GM12864 (cell line): ENCODE data around the gene UNC79.
A peak's percentile ranks its signal among the peaks of the same experiment; 100 is the strongest.

ENCODE experiments used
- DNase-seq: peaks from one replicate; pipeline ENCODE4 v3.0.0-alpha.2; 2011; ENCODE audit warnings: low read depth
- H3K4me3 ChIP-seq: 2 replicates; pipeline ENCODE4 v1.5.1; 2011; ENCODE audit warnings: mild to moderate bottlenecking, low read depth, low read length, control low read depth
- CTCF ChIP-seq: IDR thresholded peaks from 2 replicates; pipeline ENCODE4 v1.5.1; 2011; ENCODE audit warnings: low read depth, mild to moderate bottlenecking, moderate library complexity, low read length, control low read depth, inconsistent platforms; ENCODE audit errors: missing control alignments

UNC79 gene

GRCh38 chr14:93606091-93606490, 175.4 kb downstream of the UNC79 start:
- TF ChIP-seq CTCF = no peak
- H3K4me3 ChIP-seq = no peak overlapping the region
- DNase-seq = no peak

- TF ChIP-seq CTCF = peak; percentile 61
- H3K4me3 ChIP-seq = no peak overlapping the region
- DNase-seq = peak; percentile 7
These were observed 188.5 kb downstream of the UNC79 start for GRCh38 chr14:93619176-93619793.

GRCh38 chr14:93628048-93628447, 197.3 kb downstream of the UNC79 start:
- H3K4me3 ChIP-seq = no peak overlapping the region
- DNase-seq = no peak
- TF ChIP-seq CTCF = no peak

- H3K4me3 ChIP-seq = no peak overlapping the region
- TF ChIP-seq CTCF = no peak
- DNase-seq = no peak
These were observed 198.9 kb downstream of the UNC79 start for GRCh38 chr14:93629643-93630042.

GRCh38 chr14:93638790-93639189, 208.1 kb downstream of the UNC79 start:
- no peak for DNase-seq
- TF ChIP-seq CTCF = no peak
- H3K4me3 ChIP-seq = no peak overlapping the region

GRCh38 chr14:93643127-93643526, 212.4 kb downstream of the UNC79 start:
- TF ChIP-seq CTCF = no peak
- H3K4me3 ChIP-seq = no peak overlapping the region

GRCh38 chr14:93643676-93644075, 212.9 kb downstream of the UNC79 start:
- H3K4me3 ChIP-seq = no peak overlapping the region
- no peak for TF ChIP-seq CTCF
- no peak for DNase-seq

More at GRCh38 chr14:93643127-93643526, 212.4 kb downstream of the UNC79 start:
- DNase-seq = no peak
